ENCODE data around the gene GNA15.
"Not testable (repeated sequence)": the region's sequence is repeated elsewhere in the genome, so short reads cannot be mapped to it uniquely, and the experiment has no call there.

The GNA15 gene

GRCh38 chr19:3167533-3168272, 31.9 kb downstream of the GNA15 start:
- H3K27ac ChIP-seq (ENCODE audit: extremely low read depth, low read depth, low read length), result no peak overlapping the region
- 0 out of 2 replicates have a peak, but pooled peaks cover 4% of the 10 kb centered on the region for H3K4me1 ChIP-seq (ENCODE audit: control insufficient read depth, insufficient read depth, low read length)
- no peak overlapping the region for H3K4me3 ChIP-seq (ENCODE audit: low read depth, low read length)
- POLR2A ChIA-PET, result no interaction called here
- CTCF ChIA-PET, result no interaction called here
- no peaks in the 10 kb centered on the region for H3K36me3 ChIP-seq (ENCODE audit: control insufficient read depth in 2 of 2, insufficient read depth in 1 of 2, low read length in 2 of 2)
- H3K9me3 ChIP-seq (ENCODE audit: control insufficient read depth, insufficient read depth, low read depth, low read length), result no peaks in the 10 kb centered on the region
- TF ChIP-seq EGR2 (tag by site-specific recombination; IDR thresholded peaks at IDR 0.05; ENCODE audit: low read depth), result no peak
- TF ChIP-seq, protein P1, sequence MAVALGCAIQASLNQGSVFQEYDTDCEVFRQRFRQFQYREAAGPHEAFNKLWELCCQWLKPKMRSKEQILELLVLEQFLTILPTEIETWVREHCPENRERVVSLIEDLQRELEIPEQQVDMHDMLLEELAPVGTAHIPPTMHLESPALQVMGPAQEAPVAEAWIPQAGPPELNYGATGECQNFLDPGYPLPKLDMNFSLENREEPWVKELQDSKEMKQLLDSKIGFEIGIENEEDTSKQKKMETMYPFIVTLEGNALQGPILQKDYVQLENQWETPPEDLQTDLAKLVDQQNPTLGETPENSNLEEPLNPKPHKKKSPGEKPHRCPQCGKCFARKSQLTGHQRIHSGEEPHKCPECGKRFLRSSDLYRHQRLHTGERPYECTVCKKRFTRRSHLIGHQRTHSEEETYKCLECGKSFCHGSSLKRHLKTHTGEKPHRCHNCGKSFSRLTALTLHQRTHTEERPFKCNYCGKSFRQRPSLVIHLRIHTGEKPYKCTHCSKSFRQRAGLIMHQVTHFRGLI (tag by site-specific recombination; IDR thresholded peaks at IDR 0.05), result no peak
- no peak for TF ChIP-seq ATF2 (tag by site-specific recombination; IDR thresholded peaks at IDR 0.05; ENCODE audit: low read depth)
- no peak for TF ChIP-seq REPIN1 (tag by site-specific recombination; IDR thresholded peaks at IDR 0.05; ENCODE audit: low read depth)
- TF ChIP-seq, protein P2, sequence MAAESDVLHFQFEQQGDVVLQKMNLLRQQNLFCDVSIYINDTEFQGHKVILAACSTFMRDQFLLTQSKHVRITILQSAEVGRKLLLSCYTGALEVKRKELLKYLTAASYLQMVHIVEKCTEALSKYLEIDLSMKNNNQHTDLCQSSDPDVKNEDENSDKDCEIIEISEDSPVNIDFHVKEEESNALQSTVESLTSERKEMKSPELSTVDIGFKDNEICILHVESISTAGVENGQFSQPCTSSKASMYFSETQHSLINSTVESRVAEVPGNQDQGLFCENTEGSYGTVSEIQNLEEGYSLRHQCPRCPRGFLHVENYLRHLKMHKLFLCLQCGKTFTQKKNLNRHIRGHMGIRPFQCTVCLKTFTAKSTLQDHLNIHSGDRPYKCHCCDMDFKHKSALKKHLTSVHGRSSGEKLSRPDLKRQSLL (tag by site-specific recombination; IDR thresholded peaks at IDR 0.05), result no peak
- TF ChIP-seq MEIS1 (CRISPR knock-in tag; IDR thresholded peaks at IDR 0.05; ENCODE audit: borderline replicate concordance), result no peak
- TF ChIP-seq ZNF707 (tag by site-specific recombination; IDR thresholded peaks at IDR 0.05), result no peak
- no peak for TF ChIP-seq ZNF391 (tag by site-specific recombination; IDR thresholded peaks at IDR 0.05; ENCODE audit: borderline replicate concordance, low read depth)
- TF ChIP-seq ZSCAN23 (tag by site-specific recombination; IDR thresholded peaks at IDR 0.05), result no peak
- TF ChIP-seq ZNF155 (tag by site-specific recombination; IDR thresholded peaks at IDR 0.05), result no peak
- TF ChIP-seq ZNF174 (tag by site-specific recombination; IDR thresholded peaks at IDR 0.05), result no peak
- no peak for TF ChIP-seq ZNF394 (tag by site-specific recombination; IDR thresholded peaks at IDR 0.05; ENCODE audit: borderline replicate concordance)

DNA sequence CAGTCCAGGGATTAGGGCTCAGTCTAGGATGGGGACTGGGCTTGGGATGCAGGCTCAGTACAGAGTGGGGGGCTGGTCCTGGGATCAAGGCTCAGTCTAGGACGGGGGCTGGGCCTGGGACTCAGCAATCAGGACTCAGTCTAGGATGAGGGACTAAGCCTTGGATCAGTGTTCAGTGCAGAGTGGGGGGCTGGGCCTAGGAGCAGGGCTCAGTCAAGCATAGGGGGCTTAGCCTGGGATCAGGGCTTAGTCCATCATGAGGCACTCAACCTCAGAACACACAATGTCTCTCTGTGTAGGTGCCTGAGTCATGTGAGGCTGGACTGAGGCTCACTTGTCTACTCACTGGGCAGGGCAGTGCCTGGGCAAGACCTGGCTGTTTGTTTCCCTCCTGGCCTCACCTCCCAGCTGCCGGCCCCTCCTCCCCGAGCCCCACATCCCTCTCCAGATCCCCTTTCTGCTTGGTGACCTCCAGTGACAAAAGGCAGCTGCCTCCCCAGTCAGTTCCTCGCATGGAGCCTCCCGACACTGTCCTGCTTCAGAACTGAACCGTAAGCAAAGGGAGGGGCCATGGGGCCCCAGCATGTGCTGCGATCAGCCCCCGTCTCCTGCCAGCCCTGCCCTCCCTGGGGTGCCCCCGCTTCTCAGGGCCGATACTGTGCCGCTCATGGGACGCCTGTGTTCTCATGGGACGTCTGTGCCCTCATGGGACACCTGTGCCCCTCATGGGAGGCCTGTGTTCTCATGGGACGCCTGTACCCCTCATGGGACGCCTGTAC, 36.2 kb downstream of the GNA15 start:
- Histone ChIP-seq H3K4me3 (ENCODE audit: low read depth, low read length) (no peak overlapping the region), H3K9me3 (ENCODE audit: control insufficient read depth, insufficient read depth, low read depth, low read length) (no peaks in the 10 kb centered on the region), H3K27ac (ENCODE audit: extremely low read depth, low read depth, low read length) (no peak overlapping the region), H3K4me1 (ENCODE audit: control insufficient read depth, insufficient read depth, low read length) (no peaks in the 10 kb centered on the region), H3K36me3 (ENCODE audit: control insufficient read depth in 2 of 2, insufficient read depth in 1 of 2, low read length in 2 of 2) (no peaks in the 10 kb centered on the region)
- ChIA-PET CTCF (interaction anchor here (1.2 kb wide), 1 partner anchor 11 kb away, joined by 5 read pairs; no protein-coding TSS in a partner anchor), POLR2A (no interaction called here)
- TF ChIP-seq ZNF792 (tag by site-specific recombination; IDR thresholded peaks at IDR 0.05), result no peak
- TF ChIP-seq ZSCAN16 (tag by site-specific recombination; IDR thresholded peaks at IDR 0.05), result peak; percentile 85
- TF ChIP-seq ZNF292 (tag by site-specific recombination; IDR thresholded peaks at IDR 0.05; ENCODE audit: borderline replicate concordance, low read depth), result no peak

DNA sequence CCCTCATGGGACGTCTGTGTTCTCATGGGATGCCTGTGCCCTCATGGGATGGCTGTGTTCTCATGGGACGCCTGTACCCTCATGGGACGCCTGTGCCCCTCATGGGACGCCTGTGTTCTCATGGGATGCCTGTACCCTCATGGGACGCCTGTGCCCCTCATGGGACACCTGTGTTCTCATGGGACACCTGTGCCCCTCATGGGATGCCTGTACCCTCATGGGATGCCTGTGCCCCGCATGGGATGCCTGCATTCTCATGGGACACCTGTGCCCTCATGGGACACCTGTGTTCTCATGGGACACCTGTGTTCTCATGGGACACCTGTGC, 36.8 kb downstream of the GNA15 start:
- H3K4me3 ChIP-seq (ENCODE audit: low read depth, low read length); H3K9me3 ChIP-seq (ENCODE audit: control insufficient read depth, insufficient read depth, low read depth, low read length); H3K27ac ChIP-seq (ENCODE audit: extremely low read depth, low read depth, low read length); H3K4me1 ChIP-seq (ENCODE audit: control insufficient read depth, insufficient read depth, low read length); CTCF ChIA-PET; POLR2A ChIA-PET; H3K36me3 ChIP-seq (ENCODE audit: control insufficient read depth in 2 of 2, insufficient read depth in 1 of 2, low read length in 2 of 2): not testable (repeated sequence)
